Trophoblast cell (in vitro differentiated cells and primary cell): ENCODE measurements around the gene RCHY1.
A peak's percentile ranks its signal among the peaks of the same experiment; 100 is the strongest.

Experiments
- DNase-seq, 2 donors: peaks; one replicate each; pipeline ENCODE4 v3.0.0-alpha.2; 2016
- H2AFZ ChIP-seq: 2 replicates; pipeline ENCODE4 v1.6.1; 2013; ENCODE audit warnings: low read length, moderate library complexity, mild to moderate bottlenecking; ENCODE audit not compliant: insufficient read depth, poor library complexity
- H2AK5ac ChIP-seq: 2 replicates; pipeline ENCODE4 v1.6.1; 2013; ENCODE audit warnings: mild to moderate bottlenecking, low read length
- H2BK120ac ChIP-seq: 2 replicates; pipeline ENCODE4 v1.6.1; 2013; ENCODE audit warnings: low read length, mild to moderate bottlenecking, moderate library complexity; ENCODE audit not compliant: insufficient read depth, poor library complexity
- H2BK12ac ChIP-seq: 2 replicates; pipeline ENCODE4 v1.6.1; 2013; ENCODE audit warnings: mild to moderate bottlenecking, low read length, moderate library complexity
- H2BK5ac ChIP-seq: 2 replicates; pipeline ENCODE4 v1.6.1; 2013; ENCODE audit warnings: low read length, low read depth, moderate library complexity, mild to moderate bottlenecking; ENCODE audit not compliant: poor library complexity
- H3K14ac ChIP-seq: 2 replicates; pipeline ENCODE4 v1.6.1; 2013; ENCODE audit warnings: mild to moderate bottlenecking, low read length
- H3K18ac ChIP-seq: 2 replicates; pipeline ENCODE4 v1.6.1; 2013; ENCODE audit warnings: mild to moderate bottlenecking, low read length
- H3K23ac ChIP-seq: 2 replicates; pipeline ENCODE4 v1.6.1; 2013; ENCODE audit warnings: low read length
- H3K27ac ChIP-seq: 2 replicates; pipeline ENCODE4 v1.5.1; 2013; ENCODE audit warnings: low read depth, mild to moderate bottlenecking, inconsistent platforms, low read length, moderate library complexity
- H3K27me3 ChIP-seq: 2 replicates; pipeline ENCODE4 v1.6.1; 2013; ENCODE audit warnings: inconsistent platforms, mild to moderate bottlenecking, low read length, moderate library complexity; ENCODE audit not compliant: insufficient read depth
- H3K36me3 ChIP-seq, 2 experiments: 1 replicate in 1 of 2; 2 replicates in 1 of 2; pipeline ENCODE4 v1.6.1; 2013; ENCODE audit warnings: low read length in 2 of 2, mild to moderate bottlenecking in 2 of 2, moderate library complexity in 1 of 2; ENCODE audit not compliant: insufficient read depth in 2 of 2, control insufficient read depth in 1 of 2
- H3K4ac ChIP-seq: 2 replicates; pipeline ENCODE4 v1.6.1; 2013; ENCODE audit warnings: low read depth, mild to moderate bottlenecking, low read length, moderate library complexity
- H3K4me1 ChIP-seq, 2 experiments: 1 replicate in 1 of 2; 2 replicates in 1 of 2; pipeline ENCODE4 v1.6.1; 2013; ENCODE audit warnings: low read length in 2 of 2, mild to moderate bottlenecking in 2 of 2, moderate library complexity in 1 of 2; ENCODE audit not compliant: insufficient read depth in 2 of 2, control insufficient read depth in 1 of 2
- H3K4me2 ChIP-seq: 2 replicates; pipeline ENCODE4 v1.6.1; 2013; ENCODE audit warnings: inconsistent platforms, mild to moderate bottlenecking, low read length, moderate library complexity
- H3K4me3 ChIP-seq: 2 replicates; pipeline ENCODE4 v1.5.1; 2013; ENCODE audit warnings: mild to moderate bottlenecking, low read depth, low read length, inconsistent platforms
- H3K79me1 ChIP-seq: one replicate; pipeline ENCODE4 v1.6.1; 2013; ENCODE audit warnings: low read length
- H3K79me2 ChIP-seq: 2 replicates; pipeline ENCODE4 v1.6.1; 2013; ENCODE audit warnings: low read length, mild to moderate bottlenecking; ENCODE audit not compliant: control insufficient read depth, insufficient read depth, poor library complexity
- H3K9ac ChIP-seq: 2 replicates; pipeline ENCODE4 v1.6.1; 2013; ENCODE audit warnings: mild to moderate bottlenecking, low read length
- H3K9me3 ChIP-seq: 2 replicates; pipeline ENCODE4 v1.6.1; 2013; ENCODE audit warnings: low read depth, mild to moderate bottlenecking, control low read depth, inconsistent platforms, low read length; ENCODE audit not compliant: insufficient read depth
- H4K12ac ChIP-seq: 2 replicates; pipeline ENCODE4 v1.6.1; 2013; ENCODE audit warnings: low read depth, mild to moderate bottlenecking, low read length, moderate library complexity
- H4K8ac ChIP-seq: 2 replicates; pipeline ENCODE4 v1.6.1; 2013; ENCODE audit warnings: low read depth, mild to moderate bottlenecking, low read length, moderate library complexity
- H4K91ac ChIP-seq: one replicate; pipeline ENCODE4 v1.6.1; 2013; ENCODE audit warnings: low read depth, mild to moderate bottlenecking, low read length, moderate library complexity
- WGBS: extraction: QIAGEN DNeasy Blood & Tissue Kit; methylation state at CpG from one replicate; pipeline ENCODE4 v1.1.7; 2013; ENCODE audit warnings: missing lambda C conversion rate; ENCODE audit not compliant: insufficient read length, insufficient coverage; ENCODE audit errors: extremely low coverage; 5-methylcytosine and 5-hydroxymethylcytosine counted together

RCHY1 gene

DNA sequence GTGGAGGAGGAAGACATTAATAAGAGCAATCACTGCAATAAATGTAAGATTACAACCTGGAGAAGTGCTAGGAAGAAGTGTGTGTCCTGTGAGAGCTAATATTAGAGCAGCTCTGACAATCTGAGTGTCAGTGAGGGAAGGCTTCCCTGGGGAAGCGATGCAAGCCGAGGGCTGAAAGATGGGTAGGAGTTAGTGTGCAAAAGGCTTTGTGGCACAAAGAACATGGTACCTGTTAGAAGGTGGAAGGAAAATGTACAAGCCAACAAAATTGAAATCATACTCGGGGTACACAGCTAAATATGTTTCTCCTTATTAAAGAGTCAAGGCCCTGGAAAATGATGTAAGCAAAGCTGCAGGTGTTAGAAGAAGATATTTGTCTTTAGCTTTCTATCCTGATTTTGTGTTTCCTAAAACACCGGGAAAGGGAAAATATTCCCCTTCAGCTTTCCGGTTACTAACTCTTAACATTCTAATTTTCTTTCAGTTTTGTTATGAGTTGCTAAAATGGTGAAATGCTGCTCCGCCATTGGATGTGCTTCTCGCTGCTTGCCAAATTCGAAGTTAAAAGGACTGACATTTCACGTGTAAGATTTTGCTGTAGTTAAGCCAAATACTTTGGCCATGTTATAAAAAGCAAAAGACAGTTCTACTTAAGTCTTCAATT is 878 bp upstream of the RCHY1 start:
- Histone ChIP-seq H4K91ac (no peak overlapping the region), H3K79me1 (peaks cover 10% of the 10 kb centered on the region), H3K27me3 (no peaks in the 10 kb centered on the region), H3K27ac (peak overlapping the region; percentile 76), H3K23ac (no peak overlapping the region), H2BK5ac (no peak overlapping the region), H2BK120ac (no peak overlapping the region), H4K8ac (no peak overlapping the region), H3K4ac (no peak overlapping the region), H3K36me3 (peaks cover 4 to 5% of the 10 kb centered on the region in 2 experiments), H2BK12ac (no peak overlapping the region), H3K4me1 (peaks cover 0 to 5% of the 10 kb centered on the region in 2 experiments), H4K12ac (peak overlapping the region; percentile 86), H3K79me2 (peaks cover 9% of the 10 kb centered on the region), H2AK5ac (no peak overlapping the region), H3K18ac (no peak overlapping the region), H3K14ac (no peak overlapping the region), H3K9me3 (no peaks in the 10 kb centered on the region), H3K9ac (peak overlapping the region; percentile 88), H3K4me3 (peak overlapping the region; percentile 42), H3K4me2 (peak overlapping the region; percentile 89), H2AFZ (no peak overlapping the region)
- no CpG with 5 or more reads among the region's 9 CpGs for WGBS
- no peak for DNase-seq

DNA sequence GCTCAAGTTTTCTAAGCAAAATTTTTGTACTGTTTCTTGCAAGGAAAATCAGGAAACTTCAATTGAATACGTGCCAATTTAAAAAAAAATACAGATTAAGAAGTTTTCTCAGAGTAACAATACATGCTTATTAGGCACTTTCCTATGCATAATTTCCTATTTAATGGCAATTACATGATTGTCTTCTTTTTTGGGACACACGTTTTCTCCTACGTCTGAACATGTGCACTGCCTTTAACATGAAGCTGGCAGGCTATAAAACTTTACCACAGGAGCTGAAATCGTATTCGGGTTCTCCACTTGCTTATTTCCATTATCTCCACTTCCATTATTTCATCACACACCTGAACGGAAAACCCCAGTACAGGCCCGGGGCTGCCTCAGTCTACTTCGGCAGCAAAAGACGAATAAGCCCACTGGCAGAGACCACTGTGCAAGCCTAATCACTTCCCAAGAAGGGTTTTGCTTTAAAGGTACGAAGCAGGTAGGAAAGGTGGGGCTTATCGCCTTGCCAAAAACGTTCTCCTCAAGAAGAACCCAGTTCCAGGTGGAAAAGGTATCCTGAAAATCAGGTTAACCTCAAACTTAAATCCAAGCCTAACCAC is 575 bp downstream of the RCHY1 start:
- Histone ChIP-seq H4K12ac (peak overlapping the region; percentile 93), H3K79me2 (peaks cover 9% of the 10 kb centered on the region), H3K36me3 (peaks cover 4 to 5% of the 10 kb centered on the region in 2 experiments), H4K8ac (peak overlapping the region; percentile 88), H3K9me3 (no peaks in the 10 kb centered on the region), H3K27me3 (no peaks in the 10 kb centered on the region), H3K23ac (no peak overlapping the region), H3K4me2 (peak overlapping the region; percentile 79), H2AFZ (peak overlapping the region; percentile 89), H3K18ac (peak overlapping the region; percentile 78), H4K91ac (peak overlapping the region; percentile 86), H2BK5ac (peak overlapping the region; percentile 76), H3K14ac (peak overlapping the region; percentile 85), H2AK5ac (no peak overlapping the region), H3K9ac (peak overlapping the region; percentile 8), H3K27ac (peak overlapping the region; percentile 70), H3K4ac (peak overlapping the region; percentile 71), H3K4me1 (peaks cover 0 to 5% of the 10 kb centered on the region in 2 experiments), H3K79me1 (peaks cover 10% of the 10 kb centered on the region), H3K4me3 (peak overlapping the region; percentile 97), H2BK12ac (peak overlapping the region; percentile 37), H2BK120ac (peak overlapping the region; percentile 82)
- no peak for DNase-seq
- WGBS = no CpG with 5 or more reads among the region's 12 CpGs

DNA sequence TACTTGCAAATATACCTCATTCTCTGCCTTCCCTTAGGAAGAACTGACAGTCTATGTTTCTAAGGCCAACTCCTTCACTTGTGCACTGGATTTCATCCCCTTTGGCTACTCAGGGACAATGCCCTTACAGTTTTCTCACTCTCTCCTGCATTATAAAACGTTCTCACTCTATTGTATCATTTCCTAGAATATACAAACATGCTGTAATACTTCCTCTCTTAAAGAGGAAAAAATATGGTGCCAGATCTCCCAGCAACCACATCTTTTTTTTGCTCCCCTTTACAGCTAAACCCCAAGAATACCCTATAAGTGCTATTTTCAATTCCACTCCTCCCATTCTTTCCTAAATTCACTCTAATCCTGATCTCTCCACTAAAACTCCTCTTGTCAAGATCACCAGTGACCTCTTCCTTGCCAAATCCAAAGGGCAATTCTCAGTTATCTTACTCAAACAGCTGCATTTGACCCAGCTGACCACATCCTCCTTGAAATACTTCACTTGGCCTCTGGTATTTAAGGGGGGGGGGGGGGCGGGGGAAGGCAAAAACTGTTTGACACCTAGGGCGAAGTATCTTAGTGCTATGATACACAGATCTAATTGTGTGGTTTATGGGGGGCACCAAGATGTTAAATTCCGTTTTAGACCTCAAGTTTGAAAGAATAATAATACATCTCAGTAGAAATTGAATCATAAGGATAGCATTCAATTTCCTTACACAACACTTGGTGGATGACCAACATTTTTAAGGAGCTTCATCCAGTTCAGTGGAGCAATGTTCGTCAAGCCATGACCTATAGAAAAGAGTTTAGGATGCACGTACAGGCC is 1.6 kb downstream of the RCHY1 start:
- Histone ChIP-seq H2AK5ac (no peak overlapping the region), H3K4me2 (peak overlapping the region; percentile 79), H3K9me3 (no peaks in the 10 kb centered on the region), H3K9ac (no peak overlapping the region), H3K18ac (no peak overlapping the region), H2BK12ac (no peak overlapping the region), H3K4ac (no peak overlapping the region), H3K14ac (no peak overlapping the region), H3K36me3 (peaks cover 3 to 4% of the 10 kb centered on the region in 2 experiments), H3K23ac (no peak overlapping the region), H3K79me2 (peaks cover 9% of the 10 kb centered on the region), H3K27ac (no peak overlapping the region), H3K4me1 (peaks cover 0 to 5% of the 10 kb centered on the region in 2 experiments), H2AFZ (no peak overlapping the region), H3K4me3 (no peak overlapping the region), H2BK120ac (no peak overlapping the region), H3K79me1 (peaks cover 10% of the 10 kb centered on the region), H4K8ac (no peak overlapping the region), H3K27me3 (no peaks in the 10 kb centered on the region), H4K12ac (no peak overlapping the region), H2BK5ac (no peak overlapping the region), H4K91ac (no peak overlapping the region)
- no CpG with 5 or more reads among the region's 6 CpGs for WGBS
- peak in 1 of 2 donors; percentile 4 for DNase-seq

DNA sequence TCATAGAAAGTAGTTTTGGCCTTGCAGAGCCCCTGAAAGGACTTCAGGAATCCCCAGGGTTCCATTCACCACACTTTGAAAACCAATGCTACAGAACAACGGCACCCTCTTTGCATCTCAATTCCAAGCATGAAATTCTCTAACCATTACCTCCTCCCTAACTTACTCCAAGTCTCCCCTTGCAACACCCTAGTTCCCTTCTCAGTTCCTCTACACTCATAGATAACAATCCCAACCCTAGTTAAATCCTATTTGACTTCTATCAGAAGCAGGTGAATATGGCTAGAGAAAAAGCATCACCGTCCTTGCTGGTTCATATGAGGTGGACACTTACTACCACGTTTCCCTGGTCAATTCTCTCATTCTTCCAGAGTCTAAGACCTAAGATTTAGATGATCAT is 2.4 kb downstream of the RCHY1 start:
- Histone ChIP-seq H3K4me3 (no peak overlapping the region), H4K91ac (no peak overlapping the region), H2AFZ (no peak overlapping the region), H3K4me2 (peak overlapping the region; percentile 14), H3K23ac (no peak overlapping the region), H2BK120ac (no peak overlapping the region), H3K79me1 (peaks cover 10% of the 10 kb centered on the region), H3K9ac (no peak overlapping the region), H4K12ac (no peak overlapping the region), H2AK5ac (no peak overlapping the region), H2BK5ac (no peak overlapping the region), H4K8ac (no peak overlapping the region), H3K4ac (peak overlapping the region; percentile 62), H2BK12ac (no peak overlapping the region), H3K27ac (no peak overlapping the region), H3K36me3 (peaks cover 0 to under 1% of the 10 kb centered on the region in 2 experiments), H3K14ac (no peak overlapping the region), H3K27me3 (no peaks in the 10 kb centered on the region), H3K18ac (no peak overlapping the region), H3K4me1 (peaks cover 0 to 5% of the 10 kb centered on the region in 2 experiments), H3K9me3 (no peaks in the 10 kb centered on the region), H3K79me2 (peaks cover 9% of the 10 kb centered on the region)
- WGBS = no CpG with 5 or more reads among the region's 3 CpGs
- no peak for DNase-seq
